AG08396 (cell line): ENCODE measurements around the gene ARHGEF3.

ENCODE experiments used
- DNase-seq: peaks from one replicate; pipeline ENCODE4 v3.0.0; 2012; ENCODE audit warnings: low spot score, mixed read lengths

ARHGEF3 gene

GRCh38 chr3:56683122-56683817 lies 118.5 kb downstream of the ARHGEF3 start, which contains the start of gene TASOR:
Gene TASOR (minus strand): TSS chr3:56683265. CDS start chr3:56683006, 259 bp downstream.
- DNase-seq: peak; percentile 97

DNA sequence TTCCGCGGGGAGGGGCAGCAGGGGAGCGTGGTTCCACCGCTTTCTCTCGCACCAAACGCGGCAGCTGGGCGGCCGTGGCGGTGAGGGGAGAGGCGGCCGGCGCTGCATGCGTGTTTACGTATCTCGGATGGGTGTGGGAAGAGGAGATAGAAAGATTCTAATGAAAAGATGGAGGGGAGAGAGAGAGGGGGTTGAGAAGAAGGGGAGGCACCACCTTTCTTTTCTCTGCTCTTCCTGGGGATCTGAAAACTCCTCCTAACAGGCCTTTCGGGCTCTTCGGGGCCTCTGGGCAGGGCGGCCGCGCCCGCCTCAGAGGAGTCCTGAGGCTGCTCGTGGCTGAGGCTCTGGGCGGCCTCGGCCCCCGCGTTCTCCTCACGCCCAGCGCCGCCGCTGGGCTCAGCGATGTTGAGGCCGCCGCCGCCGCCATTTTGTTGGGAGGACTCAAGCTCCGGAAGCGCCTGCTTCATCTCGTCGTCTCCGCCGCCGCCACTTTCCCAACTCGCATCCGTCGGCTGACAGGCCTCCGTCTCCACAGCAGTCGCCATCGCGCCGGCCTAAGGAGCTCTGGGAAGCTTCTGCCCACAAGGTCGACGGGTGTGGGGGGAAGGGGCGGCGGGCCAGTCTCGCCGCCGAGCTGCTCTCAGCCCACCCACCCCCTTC lies 119.2 kb downstream of the ARHGEF3 start:
- DNase-seq: peak; percentile 73

GRCh38 chr3:56681984-56682461 lies 119.7 kb downstream of the ARHGEF3 start:
- DNase-seq: no peak

DNA sequence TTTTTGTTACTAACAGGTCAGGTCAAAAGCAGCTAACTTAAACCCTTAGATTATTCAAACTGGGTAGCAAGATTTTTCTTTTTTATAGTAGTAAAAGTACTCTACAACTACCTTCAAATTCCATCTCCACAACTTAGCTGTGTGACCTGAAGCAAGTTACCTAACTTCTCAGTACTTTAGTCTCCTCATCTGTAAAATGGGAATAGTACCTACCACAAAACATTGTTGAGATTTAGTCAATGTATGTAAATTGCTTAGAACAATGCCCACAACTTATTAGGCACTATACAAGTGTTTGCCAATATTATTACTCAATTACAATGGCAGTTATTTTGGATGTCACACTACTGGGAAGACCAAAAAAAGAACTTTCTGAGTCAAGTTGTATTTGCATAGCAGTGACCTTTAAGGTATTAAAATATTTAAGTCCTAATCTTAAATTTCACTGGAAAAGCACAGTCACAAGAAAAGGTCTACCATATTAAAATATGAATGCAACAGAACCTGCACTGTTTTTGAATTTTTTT lies 121.6 kb downstream of the ARHGEF3 start:
- DNase-seq: no peak
